NCI-H345 (cell line): ENCODE measurements around the gene KLF9.

Source experiments
- DNase-seq: peaks from one replicate; lab custom pipeline; 2025; lab: John Stamatoyannopoulos, UW

The KLF9 gene

GRCh38 chr9:70422371-70423043 lies 8.1 kb upstream of the KLF9 start:
- no peak for DNase-seq

- DNase-seq = peak; percentile 20
Measured at GRCh38 chr9:70421272-70422180, 7.1 kb upstream of the KLF9 start.

GRCh38 chr9:70420441-70421271 lies 6.2 kb upstream of the KLF9 start:
- DNase-seq = peak; percentile 88

- DNase-seq = peak; percentile 93
Measured at GRCh38 chr9:70419556-70420440, 5.3 kb upstream of the KLF9 start.

- DNase-seq = peak; percentile 86
Measured at GRCh38 chr9:70418822-70419555, 4.5 kb upstream of the KLF9 start.

GRCh38 chr9:70415476-70415875 lies 1.0 kb upstream of the KLF9 start:
- no peak for DNase-seq

GRCh38 chr9:70415041-70415440 lies 584 bp upstream of the KLF9 start:
- no peak for DNase-seq

GRCh38 chr9:70413464-70413798 lies 1.0 kb downstream of the KLF9 start:
- peak; percentile 47 for DNase-seq

- peak; percentile 70 for DNase-seq
Measured at GRCh38 chr9:70412832-70413463, 1.5 kb downstream of the KLF9 start.

GRCh38 chr9:70411930-70412831 lies 2.3 kb downstream of the KLF9 start:
- no peak for DNase-seq

GRCh38 chr9:70411121-70411929 lies 3.1 kb downstream of the KLF9 start:
- no peak for DNase-seq

- DNase-seq = no peak
Measured at GRCh38 chr9:70410368-70410767, 4.1 kb downstream of the KLF9 start.

GRCh38 chr9:70409800-70410199 lies 4.7 kb downstream of the KLF9 start:
- no peak for DNase-seq

- DNase-seq = no peak
Measured at GRCh38 chr9:70409280-70409679, 5.2 kb downstream of the KLF9 start.

GRCh38 chr9:70408393-70409040 lies 5.9 kb downstream of the KLF9 start:
- no peak for DNase-seq

GRCh38 chr9:70407081-70407503 lies 7.4 kb downstream of the KLF9 start:
- peak; percentile 4 for DNase-seq

GRCh38 chr9:70406434-70406862 lies 8.0 kb downstream of the KLF9 start:
- no peak for DNase-seq
